ENCODE data around the gene COL26A1. TPM values are rescaled to one million over a fixed set of nuclear protein-coding genes. Genes with fewer than 3 reads are reported as not detected.

COL26A1 gene

GRCh38 chr7:101605611-101606497 lies 243.2 kb downstream of the COL26A1 start:
- H2AFZ ChIP-seq (ENCODE audit: low read length): no peak overlapping the region
- H3K14ac ChIP-seq (ENCODE audit: low read length): no peak overlapping the region
- peak overlapping the region; percentile 50 for H2AK5ac ChIP-seq (ENCODE audit: low read depth, low read length)
- no CpG with 5 or more reads among the region's 26 CpGs for WGBS, 2 donors (ENCODE audit: extremely low coverage in 2 of 2, insufficient read length in 2 of 2, insufficient replicate concordance in 1 of 2)
- peak overlapping the region; percentile 22 for H2BK5ac ChIP-seq (ENCODE audit: low read length)
- no peak overlapping the region for H3K9ac ChIP-seq (ENCODE audit: low read depth, low read length, poor library complexity)
- H3K4ac ChIP-seq (ENCODE audit: low read length): no peak overlapping the region
- peaks cover 0 to 17% (median 0%) of the 10 kb centered on the region in 3 experiments for H3K27me3 ChIP-seq (ENCODE audit: control insufficient read depth in 3 of 3, insufficient read depth in 3 of 3, low read depth in 1 of 3, low read length in 3 of 3)
- no peak overlapping the region for H3K27ac ChIP-seq (replicated peaks; ENCODE audit: low read length)
- no peak overlapping the region for H2BK12ac ChIP-seq (ENCODE audit: low read length)
- H4K91ac ChIP-seq (ENCODE audit: low read depth, low read length, poor library complexity): no peak overlapping the region
- H2BK15ac ChIP-seq (ENCODE audit: low read length): peak overlapping the region; percentile 77
- H3K4me1 ChIP-seq (ENCODE audit: control insufficient read depth in 2 of 2, insufficient read depth in 1 of 2, low read depth in 1 of 2, low read length in 2 of 2): peaks cover 0 to 6% of the 10 kb centered on the region in 2 donors
- H2BK120ac ChIP-seq (ENCODE audit: low read depth, low read length): peak overlapping the region; percentile 44
- no peak overlapping the region for H3K4me2 ChIP-seq (ENCODE audit: insufficient read depth, low read length, poor library complexity, severe bottlenecking)
- no peak for DNase-seq (ENCODE audit: low spot score)
- H3K79me1 ChIP-seq (ENCODE audit: low read depth, low read length): no peaks in the 10 kb centered on the region
- H3K23ac ChIP-seq (ENCODE audit: low read depth, low read length, poor library complexity): no peak overlapping the region
- peak overlapping the region; percentile 78 for H3K18ac ChIP-seq (ENCODE audit: low read length)
- no peaks in the 10 kb centered on the region for H3K36me3 ChIP-seq (replicated peaks in 1 of 2; ENCODE audit: control insufficient read depth in 2 of 2, insufficient read depth in 2 of 2, low read length in 2 of 2)
- no peak overlapping the region for H4K8ac ChIP-seq (ENCODE audit: low read depth, low read length)
- no peaks in the 10 kb centered on the region for H3K9me3 ChIP-seq (replicated peaks in 1 of 2; ENCODE audit: control insufficient read depth in 2 of 2, insufficient read depth in 1 of 2, low read depth in 1 of 2, low read length in 2 of 2)
- H3K4me3 ChIP-seq (ENCODE audit: low read length in 2 of 2): no peak overlapping the region

- Histone ChIP-seq H4K91ac (ENCODE audit: low read depth, low read length, poor library complexity) (no peak overlapping the region), H3K4me2 (ENCODE audit: insufficient read depth, low read length, poor library complexity, severe bottlenecking) (no peak overlapping the region), H3K27ac (replicated peaks; ENCODE audit: low read length) (no peak overlapping the region), H3K9me3 (replicated peaks in 1 of 2; ENCODE audit: control insufficient read depth in 2 of 2, insufficient read depth in 1 of 2, low read depth in 1 of 2, low read length in 2 of 2) (no peaks in the 10 kb centered on the region), H2BK12ac (ENCODE audit: low read length) (no peak overlapping the region), H2BK120ac (ENCODE audit: low read depth, low read length) (no peak overlapping the region), H3K27me3 (ENCODE audit: control insufficient read depth in 3 of 3, insufficient read depth in 3 of 3, low read depth in 1 of 3, low read length in 3 of 3) (peaks cover 0 to 10% (median 0%) of the 10 kb centered on the region in 3 experiments), H3K4me1 (ENCODE audit: control insufficient read depth in 2 of 2, insufficient read depth in 1 of 2, low read depth in 1 of 2, low read length in 2 of 2) (peaks cover 0 to 6% of the 10 kb centered on the region in 2 donors), H3K9ac (ENCODE audit: low read depth, low read length, poor library complexity) (no peak overlapping the region), H2AFZ (ENCODE audit: low read length) (no peak overlapping the region), H3K36me3 (replicated peaks in 1 of 2; ENCODE audit: control insufficient read depth in 2 of 2, insufficient read depth in 2 of 2, low read length in 2 of 2) (no peaks in the 10 kb centered on the region), H2BK15ac (ENCODE audit: low read length) (peak overlapping the region; percentile 77), H2BK5ac (ENCODE audit: low read length) (no peak overlapping the region), H3K4me3 (ENCODE audit: low read length in 2 of 2) (no peak overlapping the region), H3K4ac (ENCODE audit: low read length) (no peak overlapping the region), H3K18ac (ENCODE audit: low read length) (no peak overlapping the region), H3K14ac (ENCODE audit: low read length) (no peak overlapping the region), H3K79me1 (ENCODE audit: low read depth, low read length) (no peaks in the 10 kb centered on the region), H4K8ac (ENCODE audit: low read depth, low read length) (no peak overlapping the region), H3K23ac (ENCODE audit: low read depth, low read length, poor library complexity) (peak overlapping the region; percentile 61), H2AK5ac (ENCODE audit: low read depth, low read length) (peak overlapping the region; percentile 50)
- no CpG with 5 or more reads among the region's 2 CpGs for WGBS, 2 donors (ENCODE audit: extremely low coverage in 2 of 2, insufficient read length in 2 of 2, insufficient replicate concordance in 1 of 2)
- no peak for DNase-seq (ENCODE audit: low spot score)
Observed at GRCh38 chr7:101606498-101606923, 243.8 kb downstream of the COL26A1 start.

Small RNAs within 50 kb of the gene (small RNA-seq; reads per million reads assigned to genes)
- gene AC004965.1 (ENCODE audit: insufficient read depth): not detected

All from neuronal stem cell (in vitro differentiated cells).